Liver (tissue), 9 donors: Measurements from ENCODE around the gene SHC2. TPM values are rescaled to one million over a fixed set of nuclear protein-coding genes. Genes with fewer than 3 reads are reported as not detected.

Source experiments
- DNase-seq: peaks from one replicate; pipeline ENCODE4 v3.0.0-alpha.2; 2017; ENCODE audit warnings: low spot score
- H3K27ac ChIP-seq, 2 donors: one replicate each; pipeline ENCODE4 v1.7.0; 2013; ENCODE audit warnings: inconsistent platforms in 2 of 2, low read length in 2 of 2, control low read depth in 1 of 2, low read depth in 1 of 2, mild to moderate bottlenecking in 1 of 2
- H3K27me3 ChIP-seq, 4 donors: one replicate each; pipeline versions ENCODE4 v1.6.1 to v1.7.0; 2013; ENCODE audit warnings: low read length in 3 of 4, inconsistent platforms in 1 of 4, mild to moderate bottlenecking in 1 of 4, moderate library complexity in 1 of 4; ENCODE audit not compliant: control insufficient read depth in 4 of 4, insufficient read depth in 4 of 4
- H3K36me3 ChIP-seq, 4 donors: one replicate each; pipeline versions ENCODE4 v1.6.1 to v1.7.0; 2013; ENCODE audit warnings: low read length in 3 of 4, mild to moderate bottlenecking in 3 of 4, low read depth in 1 of 4, moderate library complexity in 1 of 4; ENCODE audit not compliant: control insufficient read depth in 4 of 4, insufficient read depth in 3 of 4
- H3K4me1 ChIP-seq, 4 donors: one replicate each; pipeline versions ENCODE4 v1.6.1 to v1.7.0; 2013; ENCODE audit warnings: low read length in 3 of 4, mild to moderate bottlenecking in 3 of 4, moderate library complexity in 1 of 4; ENCODE audit not compliant: control insufficient read depth in 4 of 4, insufficient read depth in 4 of 4
- H3K4me3 ChIP-seq, 3 donors: one replicate each; pipeline versions ENCODE4 v1.6.1 to v1.7.0; 2013; ENCODE audit warnings: low read length in 3 of 3, control low read depth in 1 of 3, low read depth in 1 of 3, mild to moderate bottlenecking in 1 of 3
- H3K9ac ChIP-seq, 2 donors: one replicate each; pipeline ENCODE4 v1.7.0; 2013; ENCODE audit warnings: low read length in 2 of 2, mild to moderate bottlenecking in 2 of 2, moderate library complexity in 2 of 2, control low read depth in 1 of 2, low read depth in 1 of 2
- H3K9me3 ChIP-seq, 4 donors: one replicate each; pipeline versions ENCODE4 v1.6.1 to v1.7.0; 2013; ENCODE audit warnings: low read length in 3 of 4; ENCODE audit not compliant: control insufficient read depth in 4 of 4
- EGR1 ChIP-seq, 2 donors: IDR thresholded peaks; 2 replicates each; pipeline ENCODE4 v1.6.1; 2016 to 2018; ENCODE audit warnings: antibody characterized with exemption in 2 of 2, low read depth in 2 of 2
- GABPA ChIP-seq, 2 donors: IDR thresholded peaks in 1 of 2; conservative IDR thresholded peaks in 1 of 2; 2 replicates each; pipeline ENCODE4 v1.6.1; 2016; ENCODE audit warnings: antibody characterized with exemption in 2 of 2, mild to moderate bottlenecking in 1 of 2, moderate library complexity in 1 of 2
- HNF4G ChIP-seq: IDR thresholded peaks from 2 replicates; pipeline ENCODE4 v1.6.1; 2016; ENCODE audit warnings: antibody characterized with exemption
- JUND ChIP-seq, 2 donors: IDR thresholded peaks; 2 replicates each; pipeline ENCODE4 v1.6.1; 2016; ENCODE audit warnings: antibody characterized with exemption in 2 of 2
- NR2F2 ChIP-seq: IDR thresholded peaks from 2 replicates; pipeline ENCODE4 v1.6.1; 2016; ENCODE audit warnings: antibody characterized with exemption
- RXRA ChIP-seq, 2 donors: IDR thresholded peaks; 2 replicates each; pipeline ENCODE4 v1.6.1; 2017 to 2018; ENCODE audit warnings: antibody characterized with exemption in 2 of 2, mild to moderate bottlenecking in 1 of 2
- TAF1 ChIP-seq: conservative IDR thresholded peaks from 2 replicates; pipeline ENCODE4 v1.6.1; 2016; ENCODE audit warnings: antibody characterized with exemption, mild to moderate bottlenecking
- WGBS: extraction: QIAGEN DNeasy Blood & Tissue Kit; methylation state at CpG from one replicate; pipeline ENCODE4 v1.1.7; 2013; 5-methylcytosine and 5-hydroxymethylcytosine counted together
- polyA plus RNA-seq, 2 donors: library from polyadenylated mRNA; stranded (reverse) in 1 of 2; unstranded in 1 of 2; fragments of 200-250 nt in 1 of 2; fragments of >200 nt in 1 of 2; fragmentation: Nextera tagmentation in 1 of 2; extraction: Ambion mirVana in 1 of 2; gene quantifications; one replicate each; pipeline versions ENCODE4 v1.2.1 to v1.2.3, GENCODE V29; 2013 to 2015
- total RNA-seq, 2 donors: library from RNA; depleted of rRNA; stranded (reverse); fragments of >200 nt; gene quantifications; one replicate each; pipeline ENCODE4 v1.2.3, GENCODE V29; 2014
- TF ChIP-seq, protein P1 (sequence below): IDR thresholded peaks from 2 replicates; pipeline ENCODE4 v1.6.1; 2016; ENCODE audit warnings: antibody characterized with exemption
- TF ChIP-seq, protein P2 (sequence below): IDR thresholded peaks from 2 replicates; pipeline ENCODE4 v1.6.1; 2016; ENCODE audit warnings: antibody characterized with exemption
- TF ChIP-seq, protein P3 (sequence below): IDR thresholded peaks from 2 replicates; pipeline ENCODE4 v1.6.1; 2016; ENCODE audit warnings: antibody characterized with exemption
- TF ChIP-seq, protein P4 (sequence below): IDR thresholded peaks from 2 replicates; pipeline ENCODE4 v1.6.1; 2016; ENCODE audit warnings: antibody characterized with exemption, mild to moderate bottlenecking
- donor health status: healthy.
- donor health status: healthy.
- donor health status: healthy.
- donor health status: healthy.
- donor health status: healthy.

SHC2 gene
- total and polyA plus RNA-seq, 4 donors = 15.6 to 43.0 (median 23.0) TPM

DNA sequence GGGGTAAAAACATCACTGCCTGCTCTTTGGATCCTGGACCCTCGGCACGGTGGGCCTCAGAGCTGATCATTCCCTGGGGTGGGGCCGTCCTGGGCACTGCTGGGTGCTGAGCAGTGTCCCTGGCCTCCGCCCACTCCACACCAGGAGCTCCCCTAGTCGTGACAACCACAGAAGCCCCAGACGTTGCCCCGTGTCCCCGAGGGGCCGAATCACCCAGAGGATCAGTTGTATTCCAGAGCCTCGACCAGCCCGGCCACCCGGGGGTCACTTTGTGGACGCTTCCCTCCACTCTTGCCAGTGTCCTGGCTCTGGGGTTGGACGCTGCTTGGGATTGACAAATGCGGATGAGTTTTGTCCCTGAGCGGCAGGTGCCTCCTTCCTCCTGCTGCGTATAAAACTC lies 62.1 kb downstream of the SHC2 start:
- no peak for DNase-seq
- no peaks in the 10 kb centered on the region for H3K9me3 ChIP-seq
- H3K9ac ChIP-seq = no peak overlapping the region
- no peak overlapping the region for H3K4me3 ChIP-seq
- H3K4me1 ChIP-seq = no peaks in the 10 kb centered on the region
- TF ChIP-seq EGR1 (IDR thresholded peaks at IDR 0.05; ENCODE audit: low read depth in 2 of 2) = no peak
- TF ChIP-seq HNF4G = no peak
- TF ChIP-seq, protein P1, sequence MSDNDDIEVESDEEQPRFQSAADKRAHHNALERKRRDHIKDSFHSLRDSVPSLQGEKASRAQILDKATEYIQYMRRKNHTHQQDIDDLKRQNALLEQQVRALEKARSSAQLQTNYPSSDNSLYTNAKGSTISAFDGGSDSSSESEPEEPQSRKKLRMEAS = no peak
- TF ChIP-seq GABPA (IDR thresholded peaks at IDR 0.05 in 1 of 2, conservative IDR thresholded peaks at IDR 0.05 in 1 of 2) = no peak
- TF ChIP-seq, protein P2, sequence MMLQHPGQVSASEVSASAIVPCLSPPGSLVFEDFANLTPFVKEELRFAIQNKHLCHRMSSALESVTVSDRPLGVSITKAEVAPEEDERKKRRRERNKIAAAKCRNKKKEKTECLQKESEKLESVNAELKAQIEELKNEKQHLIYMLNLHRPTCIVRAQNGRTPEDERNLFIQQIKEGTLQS = no peak
- no peak overlapping the region for H3K27ac ChIP-seq
- no peaks in the 10 kb centered on the region for H3K36me3 ChIP-seq
- 80% methylated on average over 17 of the region's 17 CpGs for WGBS
- H3K27me3 ChIP-seq = peaks cover 0 to 3% (median 0%) of the 10 kb centered on the region in 4 donors

DNA sequence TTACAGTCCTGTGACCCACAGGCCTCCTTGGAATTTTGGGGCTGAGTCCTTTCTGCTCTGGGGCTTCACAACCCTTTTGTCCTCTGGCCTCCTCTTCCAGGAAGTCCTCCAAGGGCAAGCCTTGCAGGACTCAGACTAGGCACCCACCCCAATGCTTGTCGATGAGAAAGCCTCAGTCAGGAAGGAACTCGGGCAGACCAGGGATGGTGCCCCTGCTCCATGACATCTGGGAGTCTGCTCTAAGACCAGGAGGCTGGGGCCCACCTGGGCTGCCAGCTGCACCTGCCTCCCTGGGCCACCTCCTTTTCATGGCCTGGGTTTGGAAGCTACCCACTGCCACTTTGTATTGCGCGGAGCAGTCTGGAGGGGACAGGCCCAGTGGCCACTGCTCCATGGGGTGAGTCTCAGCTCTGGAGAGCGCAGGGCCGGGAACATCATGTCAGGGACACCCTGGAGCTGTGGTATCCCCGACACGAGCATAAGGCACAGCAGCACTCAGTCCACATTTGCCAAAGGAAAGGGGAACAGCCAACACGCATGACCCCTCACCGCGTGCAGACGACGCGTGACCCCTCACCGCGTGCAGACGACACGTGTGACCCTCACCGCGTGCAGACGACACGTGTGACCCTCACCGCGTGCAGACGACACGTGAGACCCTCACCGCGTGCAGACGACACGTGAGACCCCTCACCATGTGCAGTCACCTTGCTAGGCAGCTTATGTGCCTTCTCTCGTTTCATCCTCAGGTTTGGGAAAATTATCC lies 62.7 kb downstream of the SHC2 start:
- TF ChIP-seq, protein P3, sequence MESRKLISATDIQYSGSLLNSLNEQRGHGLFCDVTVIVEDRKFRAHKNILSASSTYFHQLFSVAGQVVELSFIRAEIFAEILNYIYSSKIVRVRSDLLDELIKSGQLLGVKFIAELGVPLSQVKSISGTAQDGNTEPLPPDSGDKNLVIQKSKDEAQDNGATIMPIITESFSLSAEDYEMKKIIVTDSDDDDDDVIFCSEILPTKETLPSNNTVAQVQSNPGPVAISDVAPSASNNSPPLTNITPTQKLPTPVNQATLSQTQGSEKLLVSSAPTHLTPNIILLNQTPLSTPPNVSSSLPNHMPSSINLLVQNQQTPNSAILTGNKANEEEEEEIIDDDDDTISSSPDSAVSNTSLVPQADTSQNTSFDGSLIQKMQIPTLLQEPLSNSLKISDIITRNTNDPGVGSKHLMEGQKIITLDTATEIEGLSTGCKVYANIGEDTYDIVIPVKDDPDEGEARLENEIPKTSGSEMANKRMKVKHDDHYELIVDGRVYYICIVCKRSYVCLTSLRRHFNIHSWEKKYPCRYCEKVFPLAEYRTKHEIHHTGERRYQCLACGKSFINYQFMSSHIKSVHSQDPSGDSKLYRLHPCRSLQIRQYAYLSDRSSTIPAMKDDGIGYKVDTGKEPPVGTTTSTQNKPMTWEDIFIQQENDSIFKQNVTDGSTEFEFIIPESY = no peak
- TF ChIP-seq NR2F2 (no peak), TAF1 (no peak), JUND (IDR thresholded peaks at IDR 0.05) (no peak), RXRA (IDR thresholded peaks at IDR 0.05) (no peak)
- TF ChIP-seq, protein P4, sequence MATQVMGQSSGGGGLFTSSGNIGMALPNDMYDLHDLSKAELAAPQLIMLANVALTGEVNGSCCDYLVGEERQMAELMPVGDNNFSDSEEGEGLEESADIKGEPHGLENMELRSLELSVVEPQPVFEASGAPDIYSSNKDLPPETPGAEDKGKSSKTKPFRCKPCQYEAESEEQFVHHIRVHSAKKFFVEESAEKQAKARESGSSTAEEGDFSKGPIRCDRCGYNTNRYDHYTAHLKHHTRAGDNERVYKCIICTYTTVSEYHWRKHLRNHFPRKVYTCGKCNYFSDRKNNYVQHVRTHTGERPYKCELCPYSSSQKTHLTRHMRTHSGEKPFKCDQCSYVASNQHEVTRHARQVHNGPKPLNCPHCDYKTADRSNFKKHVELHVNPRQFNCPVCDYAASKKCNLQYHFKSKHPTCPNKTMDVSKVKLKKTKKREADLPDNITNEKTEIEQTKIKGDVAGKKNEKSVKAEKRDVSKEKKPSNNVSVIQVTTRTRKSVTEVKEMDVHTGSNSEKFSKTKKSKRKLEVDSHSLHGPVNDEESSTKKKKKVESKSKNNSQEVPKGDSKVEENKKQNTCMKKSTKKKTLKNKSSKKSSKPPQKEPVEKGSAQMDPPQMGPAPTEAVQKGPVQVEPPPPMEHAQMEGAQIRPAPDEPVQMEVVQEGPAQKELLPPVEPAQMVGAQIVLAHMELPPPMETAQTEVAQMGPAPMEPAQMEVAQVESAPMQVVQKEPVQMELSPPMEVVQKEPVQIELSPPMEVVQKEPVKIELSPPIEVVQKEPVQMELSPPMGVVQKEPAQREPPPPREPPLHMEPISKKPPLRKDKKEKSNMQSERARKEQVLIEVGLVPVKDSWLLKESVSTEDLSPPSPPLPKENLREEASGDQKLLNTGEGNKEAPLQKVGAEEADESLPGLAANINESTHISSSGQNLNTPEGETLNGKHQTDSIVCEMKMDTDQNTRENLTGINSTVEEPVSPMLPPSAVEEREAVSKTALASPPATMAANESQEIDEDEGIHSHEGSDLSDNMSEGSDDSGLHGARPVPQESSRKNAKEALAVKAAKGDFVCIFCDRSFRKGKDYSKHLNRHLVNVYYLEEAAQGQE = no peak
- TF ChIP-seq, protein P2 = no peak
- no peak overlapping the region for H3K9ac ChIP-seq
- H3K27me3 ChIP-seq = peaks cover 0 to 3% (median 0%) of the 10 kb centered on the region in 4 donors
- no peak for DNase-seq
- no peak overlapping the region for H3K4me3 ChIP-seq
- H3K4me1 ChIP-seq = no peaks in the 10 kb centered on the region
- H3K9me3 ChIP-seq = no peaks in the 10 kb centered on the region
- WGBS = 92% methylated on average over 31 of the region's 31 CpGs
- H3K27ac ChIP-seq = no peak overlapping the region
- H3K36me3 ChIP-seq = no peaks in the 10 kb centered on the region
